Measurements from ENCODE around the gene CPVL.

Gene CPVL

GRCh38 chr7:29005406-29005805 is 140.9 kb downstream of the CPVL start:
- no peak for DNase-seq (ENCODE audit: low read depth, low spot score)

DNA sequence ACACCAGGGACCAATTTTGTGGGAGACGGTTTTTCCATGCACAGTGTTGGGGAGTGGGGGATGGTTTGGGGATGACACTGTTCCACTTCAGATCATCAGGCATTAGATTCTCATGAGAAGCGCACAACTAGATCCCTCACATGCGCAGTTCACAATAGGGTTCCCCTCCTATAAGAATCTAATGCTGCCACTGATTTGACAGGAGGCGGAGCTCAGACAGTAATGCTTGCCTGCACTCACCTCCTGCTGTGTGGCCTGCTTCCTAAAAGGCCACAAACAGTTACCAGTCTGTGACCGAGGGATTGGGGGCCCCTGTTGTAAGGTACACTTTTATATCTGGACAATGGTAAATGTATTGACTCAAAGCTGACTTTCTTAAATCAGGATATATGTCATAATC is 142.6 kb downstream of the CPVL start:
- no peak for DNase-seq (ENCODE audit: low read depth, low spot score)

GRCh38 chr7:29000717-29001076 is 145.6 kb downstream of the CPVL start:
- DNase-seq (ENCODE audit: low read depth, low spot score): no peak

GRCh38 chr7:28999895-29000716 is 146.2 kb downstream of the CPVL start:
- no peak for DNase-seq (ENCODE audit: low read depth, low spot score)

- no peak for DNase-seq (ENCODE audit: low read depth, low spot score)
These were observed 146.9 kb downstream of the CPVL start for GRCh38 chr7:28999427-28999826.

DNA sequence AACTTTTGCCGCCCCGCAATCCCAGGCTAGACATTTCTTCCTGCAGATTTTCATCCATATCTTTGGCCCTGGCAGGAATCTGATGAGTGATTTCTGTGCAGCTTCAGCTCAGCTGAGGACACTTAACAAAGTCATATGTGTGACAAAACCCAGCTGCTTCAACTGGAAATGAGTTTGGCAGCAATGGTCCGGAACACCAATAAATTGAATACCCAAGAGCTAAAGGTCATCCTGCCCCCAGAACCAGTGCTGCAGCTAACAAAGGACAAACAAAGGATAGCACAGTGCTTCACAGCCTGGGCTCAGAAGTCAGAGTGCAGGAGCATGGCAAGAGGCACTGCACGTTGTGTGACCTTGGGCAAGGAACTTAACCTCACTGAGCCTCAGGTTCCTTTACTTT is 148.2 kb downstream of the CPVL start:
- no peak for DNase-seq (ENCODE audit: low read depth, low spot score)

- DNase-seq (ENCODE audit: low read depth, low spot score): no peak
These were observed 149.5 kb downstream of the CPVL start for GRCh38 chr7:28996836-28997235.

GRCh38 chr7:28993371-28993770 is 153.0 kb downstream of the CPVL start:
- no peak for DNase-seq (ENCODE audit: low read depth, low spot score)

DNA sequence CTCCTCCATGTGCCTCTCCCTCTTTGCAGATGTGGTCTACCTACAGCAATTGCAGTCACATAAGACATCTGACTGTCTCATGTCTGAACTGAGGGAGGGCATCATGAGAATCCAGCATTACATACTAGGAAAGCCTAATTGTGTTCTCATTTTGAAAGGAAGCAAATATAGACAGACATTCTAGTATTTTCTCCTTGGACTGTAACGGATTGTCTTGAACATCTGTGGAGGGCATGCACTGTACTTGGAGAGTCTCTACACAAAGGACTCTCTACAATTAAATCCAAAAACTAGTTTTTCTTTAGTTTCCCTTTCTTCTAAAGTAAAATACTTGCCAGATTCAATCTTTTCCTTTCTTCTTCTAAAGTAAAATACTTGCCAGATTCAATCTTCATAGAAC is 153.5 kb downstream of the CPVL start:
- no peak for DNase-seq (ENCODE audit: low read depth, low spot score)

DNA sequence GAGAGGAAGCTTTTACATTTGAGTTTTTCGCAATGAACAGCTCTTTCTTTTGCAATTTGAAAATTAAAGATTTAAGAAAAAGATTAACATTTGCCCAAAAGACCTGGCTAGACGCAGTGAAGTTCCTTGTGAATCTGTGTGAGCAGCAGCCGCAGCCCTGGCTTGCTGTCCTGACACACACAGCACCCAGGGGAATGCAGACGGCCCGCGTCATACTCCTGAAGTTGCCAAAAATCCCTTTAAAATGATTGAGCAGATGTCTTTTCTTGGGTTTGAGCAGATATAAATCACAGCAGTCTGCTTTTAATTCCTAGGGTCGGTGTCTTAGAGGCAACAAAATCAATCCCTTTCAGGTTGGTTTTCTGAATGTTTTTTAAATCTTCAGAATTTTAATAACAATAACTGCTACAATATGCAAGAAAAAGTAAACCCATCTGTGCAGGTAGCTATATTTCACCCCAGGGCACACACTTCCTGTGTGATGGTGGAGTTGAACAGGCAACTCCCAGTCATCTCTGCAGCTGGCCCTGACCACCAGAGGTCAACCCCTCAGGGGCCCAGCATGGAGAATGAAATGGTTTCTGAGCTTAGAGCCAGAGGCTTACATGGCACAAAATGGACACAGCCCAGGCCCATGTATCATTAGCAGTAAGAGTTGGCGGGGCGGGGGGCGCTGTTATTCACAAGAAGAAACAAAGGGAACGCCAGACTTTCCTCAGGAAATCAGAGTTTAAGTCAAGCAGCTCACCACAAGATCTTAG is 156.0 kb downstream of the CPVL start:
- no peak for DNase-seq (ENCODE audit: low read depth, low spot score)

DNA sequence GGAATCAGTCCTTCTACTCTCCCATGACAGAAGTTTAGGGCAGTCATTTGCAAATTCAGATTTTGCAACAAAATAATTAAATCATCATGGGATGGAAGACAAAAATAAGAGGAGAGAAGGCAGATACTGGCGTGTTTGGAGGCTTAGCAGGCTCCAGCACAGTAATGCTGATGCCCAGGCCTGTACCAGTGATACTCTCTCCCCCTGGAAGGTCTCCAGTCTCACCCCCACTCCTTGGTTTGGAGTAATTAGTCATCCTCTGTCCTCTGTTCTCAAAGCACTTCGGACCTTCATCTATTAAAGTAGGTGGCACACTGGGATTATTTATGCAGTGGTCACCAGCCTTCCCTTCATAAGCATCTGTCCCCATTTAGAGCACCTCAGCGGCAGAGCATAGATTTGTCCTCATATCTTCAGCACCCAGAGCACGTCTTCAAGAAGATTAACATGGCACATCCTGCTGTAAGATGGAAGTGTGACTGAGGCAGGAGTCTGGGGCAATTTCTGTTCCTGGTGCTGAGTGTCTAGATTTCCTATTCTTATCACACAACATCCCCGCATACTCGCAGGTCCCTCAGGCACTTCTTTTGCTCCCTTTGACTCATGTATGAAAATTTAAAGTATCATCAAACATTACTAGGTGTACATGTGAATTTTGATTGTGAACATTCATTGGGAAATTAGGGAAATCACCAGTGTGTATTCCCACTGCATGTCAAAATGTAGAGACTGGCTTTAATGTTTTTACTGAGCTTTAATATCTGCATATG is 156.9 kb downstream of the CPVL start:
- no peak for DNase-seq (ENCODE audit: low read depth, low spot score)

DNA sequence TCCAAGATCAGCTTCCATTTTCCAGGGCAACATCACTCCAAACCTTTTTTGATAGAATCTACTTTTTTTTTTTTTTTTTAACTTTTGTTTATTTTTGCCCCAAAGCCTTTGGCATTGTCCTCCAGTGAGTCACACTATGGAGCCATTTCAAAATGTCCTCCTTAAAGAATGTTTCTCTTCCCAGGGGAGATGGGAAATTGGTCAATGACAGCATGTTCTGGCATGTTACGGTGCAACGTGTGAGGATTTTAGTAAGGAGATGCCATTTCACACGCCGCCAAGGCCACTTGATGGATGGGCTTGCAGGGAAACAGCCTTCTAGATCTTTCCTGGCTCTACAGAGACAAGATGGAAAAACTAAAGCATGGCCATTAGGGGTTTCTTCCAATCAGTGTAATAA is 157.5 kb downstream of the CPVL start:
- DNase-seq (ENCODE audit: low read depth, low spot score): no peak

DNA sequence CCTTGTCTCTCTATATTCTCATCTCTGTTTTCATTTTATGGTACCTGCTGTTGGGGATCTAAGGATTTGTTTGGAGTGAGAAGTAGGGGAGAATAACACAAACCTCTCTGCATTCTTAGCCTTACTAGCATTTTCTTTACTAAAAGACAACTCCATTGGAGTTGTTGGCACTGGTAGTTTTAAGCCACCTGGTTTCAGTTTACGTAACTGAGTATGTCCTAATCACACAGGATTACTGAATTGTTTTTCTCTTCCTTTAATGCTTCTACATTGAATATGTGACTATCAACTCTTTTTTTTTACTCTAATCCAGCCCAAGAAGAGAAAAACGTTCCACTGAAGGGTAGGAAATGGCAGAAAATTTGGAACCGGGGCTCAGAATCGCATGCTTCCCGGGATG is 158.2 kb downstream of the CPVL start:
- DNase-seq (ENCODE audit: low read depth, low spot score): no peak

DNA sequence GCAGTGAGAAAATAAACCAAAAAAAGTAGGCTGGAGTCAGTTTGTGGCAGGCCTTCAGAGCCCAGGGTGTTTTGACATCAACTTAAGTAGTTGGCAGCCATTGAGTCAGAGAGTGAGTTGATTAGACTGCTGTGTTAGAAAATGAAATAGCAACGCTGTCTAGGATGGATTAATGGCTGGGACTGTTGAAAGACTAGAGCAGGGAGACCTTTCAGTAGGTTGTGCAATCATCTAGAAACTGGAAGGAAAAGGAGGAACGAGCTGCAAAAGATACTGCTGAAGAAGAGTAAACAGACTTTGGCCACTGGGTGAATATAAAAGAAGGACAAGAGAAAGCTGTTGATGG is 159.6 kb downstream of the CPVL start:
- no peak for DNase-seq (ENCODE audit: low read depth, low spot score)

- no peak for DNase-seq (ENCODE audit: low read depth, low spot score)
These were observed 160.1 kb downstream of the CPVL start for GRCh38 chr7:28986028-28986764.

GRCh38 chr7:28984631-28985030 is 161.7 kb downstream of the CPVL start:
- DNase-seq (ENCODE audit: low read depth, low spot score): no peak

DNA sequence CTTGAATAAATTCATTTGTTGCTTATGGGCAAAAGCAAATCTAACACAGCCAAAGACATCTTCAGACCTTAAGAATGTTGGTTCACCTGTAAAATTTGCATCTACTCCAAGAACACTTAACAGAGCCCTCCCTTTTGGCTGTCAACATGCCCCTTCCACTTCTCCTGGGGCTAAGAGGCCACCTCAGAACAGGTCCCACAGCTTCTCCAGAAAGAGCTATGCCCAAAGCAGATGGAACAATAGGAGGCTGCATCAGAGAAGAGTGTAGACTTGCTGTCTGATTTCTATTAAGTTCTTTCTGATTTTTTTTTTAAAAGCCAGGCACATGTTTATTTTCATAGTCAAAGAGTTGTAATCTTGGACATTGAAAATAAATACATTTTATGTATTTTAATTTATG is 162.1 kb downstream of the CPVL start:
- DNase-seq (ENCODE audit: low read depth, low spot score): no peak

DNA sequence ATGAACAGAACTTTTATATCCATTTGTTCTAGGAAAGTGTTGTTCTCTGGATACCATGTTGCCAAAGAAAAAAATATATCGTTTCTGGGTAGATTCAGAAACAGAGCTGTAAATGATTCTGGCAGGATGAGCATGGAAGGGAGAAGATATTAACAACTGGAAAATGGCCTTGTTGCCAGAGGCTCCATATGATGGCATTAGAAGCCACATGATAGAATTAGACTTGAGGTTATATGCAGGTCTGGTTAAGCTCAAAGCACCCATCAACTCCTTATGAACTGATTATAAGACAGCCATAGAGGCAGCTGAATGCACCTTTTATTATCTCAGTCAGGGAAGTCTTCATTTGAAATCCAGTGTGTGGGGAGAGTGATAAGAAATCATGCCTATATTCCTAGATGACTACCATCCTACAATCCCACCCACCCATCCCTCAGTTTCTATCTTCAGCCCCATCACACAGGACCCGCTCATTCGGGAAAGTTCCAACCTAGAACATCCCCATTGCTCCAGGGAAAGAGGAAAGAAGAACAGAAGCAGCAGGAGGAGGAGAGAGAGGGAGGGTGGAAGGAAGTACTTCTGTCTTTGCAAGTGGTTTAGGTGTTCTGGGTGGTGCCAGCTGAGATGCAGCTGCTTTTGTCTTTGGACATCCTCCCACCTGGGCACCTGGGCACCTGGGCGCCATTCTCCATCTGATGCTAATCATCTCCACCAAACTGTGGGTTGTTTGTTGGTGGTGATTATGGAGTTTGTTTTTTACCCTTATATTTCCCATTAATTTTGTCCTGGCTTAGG is 162.7 kb downstream of the CPVL start:
- no peak for DNase-seq (ENCODE audit: low read depth, low spot score)

DNA sequence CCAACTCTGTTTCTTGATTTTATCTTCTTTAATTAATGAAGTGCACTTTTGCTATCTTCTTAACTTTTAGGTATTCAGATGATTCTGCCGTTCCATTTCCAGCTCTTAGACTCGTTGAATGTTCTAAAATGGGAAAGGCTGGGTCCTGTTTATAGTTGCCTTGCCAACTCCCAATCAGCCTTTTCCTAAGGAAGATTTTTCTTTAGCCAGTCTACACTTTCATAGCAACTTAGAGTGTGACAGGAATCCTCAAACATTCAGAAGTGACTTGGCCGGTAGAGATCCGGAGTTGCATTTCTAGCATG is 165.2 kb downstream of the CPVL start:
- no peak for DNase-seq (ENCODE audit: low read depth, low spot score)

GRCh38 chr7:28980451-28981160 is 165.7 kb downstream of the CPVL start:
- DNase-seq (ENCODE audit: low read depth, low spot score): no peak

DNA sequence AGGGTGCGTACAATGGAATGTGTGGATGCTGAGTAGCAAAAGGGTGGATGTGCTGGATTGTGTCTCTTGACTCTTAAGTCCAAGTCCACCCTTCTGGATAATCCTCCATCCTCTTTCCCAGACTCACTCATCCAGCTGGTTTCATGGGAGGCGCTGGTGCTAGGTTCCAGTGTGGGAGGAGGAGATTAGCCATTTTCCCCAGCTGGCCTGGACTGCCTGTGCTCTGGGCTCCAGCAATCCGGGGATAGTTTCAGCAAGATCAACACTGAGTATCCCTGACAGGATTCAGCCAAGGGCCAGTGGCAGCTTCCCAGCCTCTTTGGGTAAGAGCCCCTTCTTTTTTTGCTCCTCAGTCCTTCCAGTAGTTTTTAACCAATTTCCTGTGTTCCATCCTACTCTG is 166.6 kb downstream of the CPVL start:
- DNase-seq (ENCODE audit: low read depth, low spot score): no peak
